ENCODE results near the gene ZACN.

Gene ZACN

DNA sequence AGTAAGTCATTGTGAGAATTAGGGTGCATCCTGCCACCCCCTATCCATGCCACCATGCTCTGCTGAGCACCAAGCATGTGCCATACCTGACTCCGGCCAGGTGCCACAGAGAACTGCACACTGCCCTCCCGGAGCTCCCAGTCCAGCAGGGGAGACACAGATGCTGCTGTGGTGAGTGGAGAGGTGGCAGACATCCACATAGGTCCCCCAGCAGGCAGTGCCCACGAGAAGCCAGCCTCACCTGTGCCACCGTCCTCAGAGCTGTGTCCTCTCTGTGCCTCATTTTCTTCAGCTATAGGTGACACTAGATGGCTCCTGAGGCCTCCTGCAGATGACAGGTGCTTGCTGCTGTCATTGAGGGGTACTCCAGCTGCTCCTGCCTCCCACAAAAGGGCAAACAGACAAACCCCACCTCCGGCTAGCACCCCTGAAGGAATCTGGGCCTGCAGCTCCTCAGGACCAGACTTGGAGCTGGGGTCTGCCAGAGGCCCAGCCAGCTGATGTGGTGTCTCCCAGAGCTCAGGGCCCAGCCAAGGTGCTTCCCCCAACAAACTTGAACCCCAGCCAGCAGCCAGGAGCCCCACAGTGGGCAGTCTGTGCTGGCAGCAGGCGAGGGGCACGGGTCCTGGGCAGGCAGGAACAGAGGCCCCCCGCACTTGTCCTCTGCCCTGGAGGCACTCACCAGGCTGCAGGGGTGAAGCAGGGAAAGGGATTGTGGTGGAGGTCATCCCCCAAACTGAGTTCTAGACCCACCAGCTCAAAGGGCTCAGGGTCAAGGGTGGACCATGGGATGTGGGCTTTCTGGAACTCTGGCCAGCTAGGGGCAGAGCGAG lies 45.0 kb downstream of the ZACN start:
- H3K4me3 ChIP-seq (ENCODE audit: low read length): no peak overlapping the region
- DNase-seq (ENCODE audit: low read depth, low spot score): no peak

DNA sequence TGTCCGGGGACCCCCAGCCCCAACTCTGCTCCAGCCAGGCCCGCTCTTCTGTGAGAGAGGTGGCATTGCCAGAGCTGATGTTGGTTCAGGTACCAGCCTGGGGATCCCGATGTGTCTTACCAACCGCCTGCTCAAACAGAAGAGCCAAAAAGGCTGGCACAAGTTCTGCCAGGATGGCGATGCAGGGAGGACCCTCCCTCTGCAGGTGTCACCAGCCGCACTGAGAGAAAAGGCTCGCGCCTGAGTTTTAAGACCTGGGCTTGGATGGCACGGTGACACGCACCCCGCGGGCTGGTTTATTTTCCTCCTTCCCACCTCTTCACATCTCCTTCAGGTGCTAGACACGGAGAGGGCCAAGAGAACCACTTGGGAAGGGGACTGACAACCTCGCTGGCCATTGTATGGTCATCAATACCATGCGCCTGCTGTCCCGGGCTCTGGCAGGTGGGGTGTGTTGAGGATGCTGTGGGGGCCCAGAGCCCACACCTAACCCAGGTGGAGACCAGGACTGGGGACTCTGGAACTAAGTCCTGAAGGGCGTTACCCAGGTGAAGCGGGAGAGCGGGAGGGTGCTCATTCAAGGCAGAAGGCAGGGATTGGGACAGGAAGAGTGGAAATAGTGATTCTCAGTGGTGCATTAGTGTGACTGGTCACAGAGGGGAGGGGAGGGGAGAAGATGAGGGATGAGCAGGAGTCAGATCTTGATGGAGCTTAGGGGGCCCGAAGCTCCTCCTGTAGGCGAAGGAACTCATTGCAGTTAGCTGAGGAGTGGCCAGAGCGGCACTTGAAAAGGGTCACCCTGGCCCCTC lies 45.8 kb downstream of the ZACN start:
- no peak overlapping the region for H3K4me3 ChIP-seq (ENCODE audit: low read length)
- no peak for DNase-seq (ENCODE audit: low read depth, low spot score)

DNA sequence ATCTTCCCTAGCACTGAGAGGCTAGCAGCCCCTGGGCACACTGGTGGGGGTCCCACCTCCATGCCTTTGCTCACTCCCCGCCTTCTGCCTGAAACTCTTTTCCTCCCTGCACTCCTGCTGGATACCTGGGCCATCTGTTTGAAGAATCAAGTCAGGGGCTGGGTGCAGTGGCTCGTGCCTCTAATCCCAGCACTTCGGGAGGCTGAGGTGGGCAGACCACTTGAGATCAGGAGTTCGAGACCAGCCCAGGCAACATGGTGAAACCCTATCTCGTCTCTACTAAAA lies 46.4 kb downstream of the ZACN start:
- H3K4me3 ChIP-seq (ENCODE audit: low read length): no peak overlapping the region

DNA sequence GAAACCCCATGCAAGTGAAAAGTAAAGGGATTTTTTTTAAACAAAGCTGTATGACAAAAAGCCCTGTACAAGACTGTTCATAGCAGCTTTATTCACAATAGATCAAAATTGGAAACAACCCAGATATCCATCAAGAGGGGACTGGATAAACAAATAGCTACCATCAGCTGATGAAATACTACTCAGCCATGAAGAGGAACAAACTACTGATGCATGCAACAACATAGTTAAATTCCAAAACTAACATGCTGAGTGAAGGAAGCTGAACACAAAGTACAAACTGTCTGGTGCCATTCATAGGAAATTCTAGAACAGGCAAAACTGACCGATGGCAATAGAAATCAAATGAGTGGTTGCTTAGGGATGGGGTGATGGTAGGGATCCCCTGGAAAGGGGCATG lies 46.9 kb downstream of the ZACN start:
- DNase-seq (ENCODE audit: low read depth, low spot score): no peak
- no peak overlapping the region for H3K4me3 ChIP-seq (ENCODE audit: low read length)

More for the DNA sequence above, 46.4 kb downstream of the ZACN start:
- no peak for DNase-seq (ENCODE audit: low read depth, low spot score)

DNA sequence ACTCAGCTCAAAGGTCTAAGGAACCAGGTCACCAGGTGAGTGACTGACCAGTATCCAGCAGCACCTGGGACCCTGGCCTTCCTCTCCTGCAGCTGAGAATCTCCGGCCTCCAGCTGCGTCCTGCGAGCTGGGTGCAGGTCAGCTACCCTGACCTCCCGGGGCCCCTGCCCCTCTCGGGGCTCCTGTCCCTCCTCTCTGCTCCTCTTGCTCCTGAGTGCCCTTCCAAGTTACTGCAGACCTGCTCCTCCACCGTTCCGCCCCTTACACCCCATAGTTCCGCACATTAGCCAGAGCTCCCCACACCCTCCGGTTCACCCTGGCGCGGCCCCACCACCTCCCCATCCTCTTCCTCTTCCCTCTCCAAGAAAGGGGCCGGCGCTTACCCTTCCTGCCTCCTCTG lies 51.5 kb downstream of the ZACN start:
- DNase-seq (ENCODE audit: low read depth, low spot score): no peak
- H3K4me3 ChIP-seq (ENCODE audit: low read length): no peak overlapping the region

DNA sequence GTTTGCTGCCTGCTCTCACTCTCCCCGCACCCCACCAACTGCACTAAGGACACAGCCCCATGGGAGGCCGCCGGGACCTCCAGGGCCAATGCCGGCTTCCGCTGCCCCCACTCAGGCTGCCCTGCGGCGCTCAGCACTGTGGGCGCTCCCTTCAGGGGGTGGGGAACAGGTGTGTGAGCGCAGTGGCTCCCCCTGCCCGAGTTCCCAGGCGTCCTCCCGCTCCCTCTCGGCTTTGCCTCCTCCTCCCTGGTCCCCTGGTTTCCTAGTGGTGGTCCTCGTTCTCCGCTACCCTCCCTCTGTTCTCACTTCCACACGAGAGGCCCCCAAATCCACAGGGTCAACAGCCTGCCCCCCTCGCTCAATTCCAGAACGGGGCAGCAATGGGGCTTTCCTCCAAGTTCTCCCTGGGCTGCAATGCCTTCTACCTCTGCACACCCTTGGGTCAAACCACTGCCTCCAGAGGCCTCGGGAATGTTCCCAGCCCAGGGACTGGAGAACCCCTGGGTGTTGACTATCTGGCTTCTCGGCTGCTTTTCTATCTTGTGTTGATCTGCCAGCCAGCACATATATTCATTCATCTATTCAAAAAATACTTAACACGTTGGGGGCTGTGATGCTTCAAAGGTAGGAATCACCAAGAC lies 52.2 kb downstream of the ZACN start:
- DNase-seq (ENCODE audit: low read depth, low spot score): no peak
- H3K4me3 ChIP-seq (ENCODE audit: low read length): no peak overlapping the region

DNA sequence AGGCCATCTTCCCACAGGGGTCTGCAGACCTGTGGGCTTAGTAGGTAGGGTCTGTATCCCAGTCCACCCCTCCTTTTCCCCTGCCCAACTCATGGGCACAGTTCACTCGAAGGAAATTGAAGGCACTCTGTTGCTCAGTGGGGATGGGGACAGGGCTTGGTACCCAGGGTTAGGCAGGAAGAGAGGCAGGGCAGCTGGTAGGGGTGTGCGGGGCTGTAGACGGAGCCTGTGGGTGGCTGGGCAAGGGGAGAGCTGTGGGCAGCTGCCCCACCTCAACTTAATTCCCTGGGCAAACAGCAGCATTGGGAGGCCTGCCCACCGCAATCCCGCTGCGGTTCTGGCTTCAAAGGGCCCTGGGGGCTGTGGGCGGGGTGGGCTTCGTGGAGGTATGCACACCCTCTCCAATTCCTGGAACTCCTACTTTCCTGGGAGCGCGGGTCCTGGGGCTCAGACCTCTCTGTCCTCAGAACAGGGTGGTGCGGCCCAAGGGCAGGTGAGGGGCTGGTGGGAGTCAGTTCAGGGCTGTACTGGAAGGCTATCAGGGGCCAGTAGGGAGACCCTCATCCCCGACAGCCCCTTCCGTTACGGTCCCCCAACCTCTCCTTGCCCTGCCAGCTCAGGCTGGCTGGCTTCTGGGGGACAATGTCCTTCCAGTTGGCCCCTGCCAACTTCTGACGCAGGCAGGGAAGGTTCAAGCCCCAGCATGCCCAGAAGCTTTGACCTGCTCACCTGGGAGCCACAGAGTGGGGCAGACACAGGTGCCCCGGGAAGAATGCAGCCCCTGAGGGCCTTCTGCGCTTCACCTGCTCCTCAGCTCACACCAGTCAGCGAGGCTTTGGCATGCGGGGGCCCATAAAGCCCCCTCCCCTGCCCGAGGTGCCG lies 53.0 kb downstream of the ZACN start:
- H3K4me3 ChIP-seq (ENCODE audit: low read length): no peak overlapping the region

More for the DNA sequence above, 53.0 kb downstream of the ZACN start:
- no peak for DNase-seq (ENCODE audit: low read depth, low spot score)

Data from Jurkat, Clone E6-1 (cell line).